Trophoblast cell (in vitro differentiated cells and primary cell): ENCODE measurements around the gene AQP12A.

ENCODE experiments used
- DNase-seq, 2 donors: peaks; one replicate each; pipeline ENCODE4 v3.0.0-alpha.2; 2016
- H2AFZ ChIP-seq: 2 replicates; pipeline ENCODE4 v1.6.1; 2013; ENCODE audit warnings: low read length, moderate library complexity, mild to moderate bottlenecking; ENCODE audit not compliant: insufficient read depth, poor library complexity
- H2AK5ac ChIP-seq: 2 replicates; pipeline ENCODE4 v1.6.1; 2013; ENCODE audit warnings: mild to moderate bottlenecking, low read length
- H2BK120ac ChIP-seq: 2 replicates; pipeline ENCODE4 v1.6.1; 2013; ENCODE audit warnings: low read length, mild to moderate bottlenecking, moderate library complexity; ENCODE audit not compliant: insufficient read depth, poor library complexity
- H2BK12ac ChIP-seq: 2 replicates; pipeline ENCODE4 v1.6.1; 2013; ENCODE audit warnings: mild to moderate bottlenecking, low read length, moderate library complexity
- H2BK5ac ChIP-seq: 2 replicates; pipeline ENCODE4 v1.6.1; 2013; ENCODE audit warnings: low read length, low read depth, moderate library complexity, mild to moderate bottlenecking; ENCODE audit not compliant: poor library complexity
- H3K14ac ChIP-seq: 2 replicates; pipeline ENCODE4 v1.6.1; 2013; ENCODE audit warnings: mild to moderate bottlenecking, low read length
- H3K18ac ChIP-seq: 2 replicates; pipeline ENCODE4 v1.6.1; 2013; ENCODE audit warnings: mild to moderate bottlenecking, low read length
- H3K23ac ChIP-seq: 2 replicates; pipeline ENCODE4 v1.6.1; 2013; ENCODE audit warnings: low read length
- H3K27ac ChIP-seq: 2 replicates; pipeline ENCODE4 v1.5.1; 2013; ENCODE audit warnings: low read depth, mild to moderate bottlenecking, inconsistent platforms, low read length, moderate library complexity
- H3K27me3 ChIP-seq: 2 replicates; pipeline ENCODE4 v1.6.1; 2013; ENCODE audit warnings: inconsistent platforms, mild to moderate bottlenecking, low read length, moderate library complexity; ENCODE audit not compliant: insufficient read depth
- H3K36me3 ChIP-seq, 2 experiments: 1 replicate in 1 of 2; 2 replicates in 1 of 2; pipeline ENCODE4 v1.6.1; 2013; ENCODE audit warnings: low read length in 2 of 2, mild to moderate bottlenecking in 2 of 2, moderate library complexity in 1 of 2; ENCODE audit not compliant: insufficient read depth in 2 of 2, control insufficient read depth in 1 of 2
- H3K4ac ChIP-seq: 2 replicates; pipeline ENCODE4 v1.6.1; 2013; ENCODE audit warnings: low read depth, mild to moderate bottlenecking, low read length, moderate library complexity
- H3K4me1 ChIP-seq, 2 experiments: 1 replicate in 1 of 2; 2 replicates in 1 of 2; pipeline ENCODE4 v1.6.1; 2013; ENCODE audit warnings: low read length in 2 of 2, mild to moderate bottlenecking in 2 of 2, moderate library complexity in 1 of 2; ENCODE audit not compliant: insufficient read depth in 2 of 2, control insufficient read depth in 1 of 2
- H3K4me2 ChIP-seq: 2 replicates; pipeline ENCODE4 v1.6.1; 2013; ENCODE audit warnings: inconsistent platforms, mild to moderate bottlenecking, low read length, moderate library complexity
- H3K4me3 ChIP-seq: 2 replicates; pipeline ENCODE4 v1.5.1; 2013; ENCODE audit warnings: mild to moderate bottlenecking, low read depth, low read length, inconsistent platforms
- H3K79me1 ChIP-seq: one replicate; pipeline ENCODE4 v1.6.1; 2013; ENCODE audit warnings: low read length
- H3K79me2 ChIP-seq: 2 replicates; pipeline ENCODE4 v1.6.1; 2013; ENCODE audit warnings: low read length, mild to moderate bottlenecking; ENCODE audit not compliant: control insufficient read depth, insufficient read depth, poor library complexity
- H3K9ac ChIP-seq: 2 replicates; pipeline ENCODE4 v1.6.1; 2013; ENCODE audit warnings: mild to moderate bottlenecking, low read length
- H3K9me3 ChIP-seq: 2 replicates; pipeline ENCODE4 v1.6.1; 2013; ENCODE audit warnings: low read depth, mild to moderate bottlenecking, control low read depth, inconsistent platforms, low read length; ENCODE audit not compliant: insufficient read depth
- H4K12ac ChIP-seq: 2 replicates; pipeline ENCODE4 v1.6.1; 2013; ENCODE audit warnings: low read depth, mild to moderate bottlenecking, low read length, moderate library complexity
- H4K8ac ChIP-seq: 2 replicates; pipeline ENCODE4 v1.6.1; 2013; ENCODE audit warnings: low read depth, mild to moderate bottlenecking, low read length, moderate library complexity
- H4K91ac ChIP-seq: one replicate; pipeline ENCODE4 v1.6.1; 2013; ENCODE audit warnings: low read depth, mild to moderate bottlenecking, low read length, moderate library complexity
- WGBS: extraction: QIAGEN DNeasy Blood & Tissue Kit; methylation state at CpG from one replicate; pipeline ENCODE4 v1.1.7; 2013; ENCODE audit warnings: missing lambda C conversion rate; ENCODE audit not compliant: insufficient read length, insufficient coverage; ENCODE audit errors: extremely low coverage; 5-methylcytosine and 5-hydroxymethylcytosine counted together

AQP12A gene

GRCh38 chr2:240735476-240735875 lies 43.8 kb downstream of the AQP12A start:
- Histone ChIP-seq H3K9me3 (no peaks in the 10 kb centered on the region), H3K4ac (no peak overlapping the region), H2BK120ac (no peak overlapping the region), H4K8ac (no peak overlapping the region), H3K9ac (no peak overlapping the region), H2BK5ac (no peak overlapping the region), H2BK12ac (no peak overlapping the region), H3K36me3 (no peaks in the 10 kb centered on the region), H3K14ac (no peak overlapping the region), H4K12ac (no peak overlapping the region), H3K27me3 (no peaks in the 10 kb centered on the region), H3K4me3 (no peak overlapping the region), H3K27ac (no peak overlapping the region), H3K4me2 (no peak overlapping the region), H3K23ac (no peak overlapping the region), H4K91ac (no peak overlapping the region), H2AK5ac (no peak overlapping the region), H3K18ac (no peak overlapping the region), H3K4me1 (peaks cover 31 to 42% of the 10 kb centered on the region in 2 experiments), H3K79me2 (no peaks in the 10 kb centered on the region), H2AFZ (no peak overlapping the region), H3K79me1 (peaks cover 2% of the 10 kb centered on the region)
- no peak for DNase-seq
- no CpG with 5 or more reads among the region's 10 CpGs for WGBS

- H3K4ac ChIP-seq = no peak overlapping the region
These were observed 44.9 kb downstream of the AQP12A start for GRCh38 chr2:240736281-240737250.

GRCh38 chr2:240737512-240737911 lies 45.8 kb downstream of the AQP12A start:
- H3K23ac ChIP-seq = no peak overlapping the region
- no peak overlapping the region for H3K9ac ChIP-seq
- no peak overlapping the region for H2BK5ac ChIP-seq
- H3K27me3 ChIP-seq = no peaks in the 10 kb centered on the region
- H4K12ac ChIP-seq = no peak overlapping the region
- no peak overlapping the region for H2BK12ac ChIP-seq
- no CpG with 5 or more reads among the region's 5 CpGs for WGBS
- peaks cover 28 to 37% of the 10 kb centered on the region in 2 experiments for H3K4me1 ChIP-seq
- H4K8ac ChIP-seq = no peak overlapping the region
- peak overlapping the region; percentile 34 for H3K4me2 ChIP-seq
- peak overlapping the region; percentile 62 for H3K27ac ChIP-seq
- no peak overlapping the region for H2AK5ac ChIP-seq
- no peak overlapping the region for H2AFZ ChIP-seq
- H3K4me3 ChIP-seq = no peak overlapping the region
- no peak overlapping the region for H3K4ac ChIP-seq
- no peaks in the 10 kb centered on the region for H3K36me3 ChIP-seq
- DNase-seq = no peak
- no peak overlapping the region for H3K14ac ChIP-seq
- no peak overlapping the region for H4K91ac ChIP-seq
- H3K79me1 ChIP-seq = peaks cover 2% of the 10 kb centered on the region
- H3K18ac ChIP-seq = no peak overlapping the region
- H3K79me2 ChIP-seq = no peaks in the 10 kb centered on the region
- H2BK120ac ChIP-seq = no peak overlapping the region
- H3K9me3 ChIP-seq = no peaks in the 10 kb centered on the region

More at GRCh38 chr2:240736281-240737250, 44.9 kb downstream of the AQP12A start:
- DNase-seq = no peak
- no peak overlapping the region for H3K4me3 ChIP-seq
- no peaks in the 10 kb centered on the region for H3K36me3 ChIP-seq
- peaks cover 2% of the 10 kb centered on the region for H3K79me1 ChIP-seq
- no peak overlapping the region for H2BK120ac ChIP-seq
- H3K27me3 ChIP-seq = no peaks in the 10 kb centered on the region
- no peak overlapping the region for H4K8ac ChIP-seq
- H2BK12ac ChIP-seq = no peak overlapping the region
- no peak overlapping the region for H2BK5ac ChIP-seq
- no peak overlapping the region for H2AK5ac ChIP-seq
- H3K23ac ChIP-seq = no peak overlapping the region
- no peak overlapping the region for H3K9ac ChIP-seq
- no peak overlapping the region for H4K12ac ChIP-seq
- H3K14ac ChIP-seq = no peak overlapping the region
- H3K27ac ChIP-seq = no peak overlapping the region
- no CpG with 5 or more reads among the region's 35 CpGs for WGBS
- H3K79me2 ChIP-seq = no peaks in the 10 kb centered on the region
- peak overlapping the region; percentile 11 for H4K91ac ChIP-seq
- H3K4me2 ChIP-seq = no peak overlapping the region
- no peak overlapping the region for H2AFZ ChIP-seq
- no peak overlapping the region for H3K18ac ChIP-seq
- peaks cover 28 to 37% of the 10 kb centered on the region in 2 experiments for H3K4me1 ChIP-seq
- H3K9me3 ChIP-seq = no peaks in the 10 kb centered on the region

DNA sequence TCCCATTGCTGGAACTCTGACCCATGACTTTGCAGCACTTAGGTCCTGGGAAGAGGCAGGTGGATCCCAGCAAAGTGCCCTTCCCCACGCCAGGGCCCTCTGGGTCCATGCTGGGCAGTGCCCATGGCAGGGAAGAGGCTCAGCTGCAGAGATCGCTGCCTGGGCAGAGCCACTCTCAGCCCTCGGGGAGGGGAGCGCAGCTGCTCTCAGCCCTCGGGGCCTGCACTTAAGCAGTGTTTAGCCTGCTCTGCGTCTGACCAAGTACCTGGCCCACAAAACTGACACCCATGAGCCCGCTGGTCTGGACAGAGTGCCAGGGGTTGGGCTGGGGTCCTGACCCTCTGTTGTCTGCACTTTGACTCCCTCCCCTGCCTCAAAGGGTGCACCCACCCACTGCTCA lies 46.3 kb downstream of the AQP12A start:
- H3K36me3 ChIP-seq = no peaks in the 10 kb centered on the region
- no peaks in the 10 kb centered on the region for H3K79me2 ChIP-seq
- peak overlapping the region; percentile 27 for H3K18ac ChIP-seq
- H3K23ac ChIP-seq = no peak overlapping the region
- WGBS = no CpG with 5 or more reads among the region's 7 CpGs
- H4K8ac ChIP-seq = no peak overlapping the region
- no peak overlapping the region for H3K4me3 ChIP-seq
- H3K27me3 ChIP-seq = no peaks in the 10 kb centered on the region
- no peak overlapping the region for H3K14ac ChIP-seq
- peaks cover 2% of the 10 kb centered on the region for H3K79me1 ChIP-seq
- no peak overlapping the region for H3K9ac ChIP-seq
- no peak overlapping the region for H2BK120ac ChIP-seq
- H3K4me1 ChIP-seq = peaks cover 28 to 37% of the 10 kb centered on the region in 2 experiments
- no peak for DNase-seq
- H4K12ac ChIP-seq = no peak overlapping the region
- no peak overlapping the region for H2BK12ac ChIP-seq
- H2AFZ ChIP-seq = no peak overlapping the region
- no peak overlapping the region for H2BK5ac ChIP-seq
- H3K27ac ChIP-seq = peak overlapping the region; percentile 62
- no peak overlapping the region for H2AK5ac ChIP-seq
- H3K4ac ChIP-seq = no peak overlapping the region
- H3K4me2 ChIP-seq = peak overlapping the region; percentile 34
- H3K9me3 ChIP-seq = no peaks in the 10 kb centered on the region
- no peak overlapping the region for H4K91ac ChIP-seq
